Karpas-422 (cell line): ENCODE results near the gene BDNF. TPM values are rescaled to one million over a fixed set of nuclear protein-coding genes. Genes with fewer than 3 reads are reported as not detected.

Experiments used
- DNase-seq: peaks from one replicate; pipeline ENCODE4 v3.0.0-alpha.2; 2015
- H2AFZ ChIP-seq: fragments of 200-600 bp; sonication (generic); 2 replicates; pipeline ENCODE4 v1.6.1; 2014; ENCODE audit warnings: antibody characterized with exemption, low read length, mixed read lengths
- H3K27ac ChIP-seq: fragments of 200-600 bp; sonication (generic); 2 replicates; pipeline ENCODE4 v1.5.1; 2014; ENCODE audit warnings: mild to moderate bottlenecking, low read length, moderate library complexity
- H3K27me3 ChIP-seq: fragments of 200-600 bp; sonication (generic); 2 replicates; pipeline ENCODE4 v1.6.1; 2014; ENCODE audit warnings: low read length, mixed read lengths
- H3K36me3 ChIP-seq: fragments of 200-600 bp; sonication (generic); 2 replicates; pipeline ENCODE4 v1.6.1; 2014; ENCODE audit warnings: low read length, mixed read lengths; ENCODE audit not compliant: insufficient read depth
- H3K4me1 ChIP-seq: fragments of 200-600 bp; sonication (generic); 2 replicates; pipeline ENCODE4 v1.6.1; 2014; ENCODE audit warnings: mild to moderate bottlenecking, low read length, mixed read lengths
- H3K4me2 ChIP-seq: fragments of 200-600 bp; sonication (generic); 2 replicates; pipeline ENCODE4 v1.6.1; 2014; ENCODE audit warnings: low read length, low read depth, mild to moderate bottlenecking; ENCODE audit not compliant: poor library complexity, severe bottlenecking
- H3K4me3 ChIP-seq: fragments of 200-600 bp; sonication (generic); 2 replicates; pipeline ENCODE4 v1.5.1; 2014; ENCODE audit warnings: mild to moderate bottlenecking, antibody characterized with exemption, low read length, mixed read lengths
- H3K79me2 ChIP-seq: fragments of 200-600 bp; sonication (generic); 2 replicates; pipeline ENCODE4 v1.6.1; 2014; ENCODE audit warnings: mild to moderate bottlenecking, low read length, mixed read lengths
- H3K9ac ChIP-seq: fragments of 200-600 bp; sonication (generic); 2 replicates; pipeline ENCODE4 v1.6.0; 2014; ENCODE audit warnings: low read length
- H3K9me2 ChIP-seq: fragments of 200-600 bp; sonication (generic), shearing (Covaris generic); replicated peaks from 2 replicates; pipeline ENCODE4 v1.6.0; 2014; ENCODE audit warnings: mild to moderate bottlenecking, low read length, moderate library complexity; ENCODE audit not compliant: insufficient read depth
- H3K9me3 ChIP-seq: fragments of 300-700, 200-600 bp; sonication (generic); 2 replicates; pipeline ENCODE4 v1.6.1; 2014; ENCODE audit warnings: low read length, mixed read lengths
- H4K20me1 ChIP-seq: fragments of 200-600 bp; sonication (generic); 2 replicates; pipeline ENCODE4 v1.6.1; 2014; ENCODE audit warnings: mild to moderate bottlenecking, antibody characterized with exemption, low read length, low read depth; ENCODE audit not compliant: insufficient read depth
- total RNA-seq: library from RNA; depleted of rRNA; stranded (reverse); fragments of >200 nt; shearing (Covaris generic); gene quantifications from 2 replicates; pipeline ENCODE4 v1.2.3, GENCODE V29; 2014; ENCODE audit warnings: low replicate concordance; rRNA removed

The BDNF gene
- total RNA-seq, 1 experiment from 2014 or later, result not detected

DNA sequence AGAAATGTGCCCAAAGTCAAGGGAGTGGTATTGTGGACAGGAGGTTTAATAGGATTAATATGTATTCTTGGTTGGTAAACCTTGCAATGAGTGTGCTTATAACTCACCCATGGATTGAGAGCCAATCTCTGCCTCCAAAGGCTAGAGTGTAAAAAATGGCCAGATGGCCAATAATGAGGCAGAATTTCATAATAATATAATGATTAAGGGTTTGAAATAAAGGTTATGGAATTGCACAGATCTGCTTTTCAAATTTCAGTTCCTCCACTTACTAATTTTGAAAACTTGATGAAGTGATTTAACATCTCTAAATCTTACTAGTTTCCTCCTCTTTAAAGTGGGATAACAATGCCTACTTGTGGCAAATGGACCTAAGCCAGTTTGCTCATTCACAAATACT lies 94.8 kb downstream of the BDNF start:
- no peak for DNase-seq
- Histone ChIP-seq H3K9me2 (no peaks in the 10 kb centered on the region), H2AFZ (no peak overlapping the region), H4K20me1 (no peaks in the 10 kb centered on the region), H3K4me3 (no peak overlapping the region), H3K27ac (no peak overlapping the region), H3K4me1 (peaks cover 13% of the 10 kb centered on the region), H3K9me3 (no peaks in the 10 kb centered on the region), H3K4me2 (no peak overlapping the region), H3K36me3 (no peaks in the 10 kb centered on the region), H3K27me3 (no peaks in the 10 kb centered on the region), H3K79me2 (no peaks in the 10 kb centered on the region), H3K9ac (no peak overlapping the region)

Other genes starting within 250 kb of the BDNF start
- gene LGR4, start 227.7 kb downstream of the BDNF start, total RNA-seq, result 0.04 TPM in 1 of 2 replicates, not detected in the other
- 10.5 and 30.3 TPM in 2 replicates for gene LIN7C, start 193.7 kb downstream of the BDNF start, total RNA-seq